ENCODE measurements around the gene B3GAT3. TPM values are rescaled to one million over a fixed set of nuclear protein-coding genes. Genes with fewer than 3 reads are reported as not detected.
A peak's percentile ranks its signal among the peaks of the same experiment; 100 is the strongest.

Gene B3GAT3
- total and polyA plus RNA-seq, 10 of the 15 experiments (the other 5 are each of a cell fraction or from before 2014, with no cell fraction given) = 0.31 to 52.7 (median 29.8) TPM

DNA sequence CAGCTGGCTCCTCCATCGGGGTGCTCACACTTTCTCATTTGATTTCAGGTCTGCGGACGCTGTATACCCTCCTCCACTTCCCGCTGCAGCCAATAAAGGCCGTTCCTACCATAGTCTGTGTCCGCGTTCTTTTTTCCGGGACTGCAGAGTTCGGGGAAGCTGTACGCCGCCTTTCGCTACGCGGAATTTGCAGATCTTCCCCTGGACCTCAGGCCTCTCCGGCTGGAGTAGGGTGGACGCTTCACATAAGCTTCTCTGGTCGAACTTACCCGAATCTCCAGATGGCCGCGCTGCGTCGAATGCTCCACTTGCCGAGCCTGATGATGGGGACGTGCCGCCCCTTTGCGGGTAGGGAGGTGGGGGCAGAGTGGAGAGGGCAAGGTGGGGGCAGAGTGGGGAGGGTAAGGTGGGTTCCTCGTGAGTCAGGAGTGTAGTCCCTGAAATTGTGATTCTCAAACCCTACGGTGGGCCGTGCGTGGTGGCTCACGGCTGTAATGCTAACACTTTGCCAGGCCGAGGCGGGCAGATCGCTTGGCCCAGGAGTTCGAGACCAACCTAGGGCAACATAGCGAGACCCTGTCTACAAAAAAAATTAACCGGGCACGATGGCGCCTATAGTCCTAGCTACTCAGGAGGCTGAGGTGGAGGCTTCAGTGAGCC lies 43.9 kb upstream of the B3GAT3 start (continued):
- TF ChIP-seq, protein P1, sequence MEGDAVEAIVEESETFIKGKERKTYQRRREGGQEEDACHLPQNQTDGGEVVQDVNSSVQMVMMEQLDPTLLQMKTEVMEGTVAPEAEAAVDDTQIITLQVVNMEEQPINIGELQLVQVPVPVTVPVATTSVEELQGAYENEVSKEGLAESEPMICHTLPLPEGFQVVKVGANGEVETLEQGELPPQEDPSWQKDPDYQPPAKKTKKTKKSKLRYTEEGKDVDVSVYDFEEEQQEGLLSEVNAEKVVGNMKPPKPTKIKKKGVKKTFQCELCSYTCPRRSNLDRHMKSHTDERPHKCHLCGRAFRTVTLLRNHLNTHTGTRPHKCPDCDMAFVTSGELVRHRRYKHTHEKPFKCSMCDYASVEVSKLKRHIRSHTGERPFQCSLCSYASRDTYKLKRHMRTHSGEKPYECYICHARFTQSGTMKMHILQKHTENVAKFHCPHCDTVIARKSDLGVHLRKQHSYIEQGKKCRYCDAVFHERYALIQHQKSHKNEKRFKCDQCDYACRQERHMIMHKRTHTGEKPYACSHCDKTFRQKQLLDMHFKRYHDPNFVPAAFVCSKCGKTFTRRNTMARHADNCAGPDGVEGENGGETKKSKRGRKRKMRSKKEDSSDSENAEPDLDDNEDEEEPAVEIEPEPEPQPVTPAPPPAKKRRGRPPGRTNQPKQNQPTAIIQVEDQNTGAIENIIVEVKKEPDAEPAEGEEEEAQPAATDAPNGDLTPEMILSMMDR (IDR thresholded peaks at IDR 0.05 in 2 of 3, conservative IDR thresholded peaks at IDR 0.05 in 1 of 3; ENCODE audit: control insufficient read depth in 2 of 3, extremely low read depth in 1 of 3, insufficient read depth in 1 of 3, low read depth in 3 of 3, low read length in 3 of 3) = no peak
- TF ChIP-seq MYB (IDR thresholded peaks at IDR 0.05; ENCODE audit: borderline replicate concordance, low read depth, low read length) (no peak), BCL11A (IDR thresholded peaks at IDR 0.05; ENCODE audit: low read depth, low read length) (no peak), RUNX3 (IDR thresholded peaks at IDR 0.05; ENCODE audit: low read length) (peak; percentile 44; the same call in 1 of the 2 replicates), CREB1 (IDR thresholded peaks at IDR 0.05; ENCODE audit: low read depth) (peak; percentile 5; the same call in 1 of the 2 replicates), RAD51 (IDR thresholded peaks at IDR 0.05) (no peak), MXI1 (IDR thresholded peaks at IDR 0.05; ENCODE audit: low read depth, low read length) (peak; percentile 57; the same call in 1 of the 2 replicates)
- TF ChIP-seq, protein P2, sequence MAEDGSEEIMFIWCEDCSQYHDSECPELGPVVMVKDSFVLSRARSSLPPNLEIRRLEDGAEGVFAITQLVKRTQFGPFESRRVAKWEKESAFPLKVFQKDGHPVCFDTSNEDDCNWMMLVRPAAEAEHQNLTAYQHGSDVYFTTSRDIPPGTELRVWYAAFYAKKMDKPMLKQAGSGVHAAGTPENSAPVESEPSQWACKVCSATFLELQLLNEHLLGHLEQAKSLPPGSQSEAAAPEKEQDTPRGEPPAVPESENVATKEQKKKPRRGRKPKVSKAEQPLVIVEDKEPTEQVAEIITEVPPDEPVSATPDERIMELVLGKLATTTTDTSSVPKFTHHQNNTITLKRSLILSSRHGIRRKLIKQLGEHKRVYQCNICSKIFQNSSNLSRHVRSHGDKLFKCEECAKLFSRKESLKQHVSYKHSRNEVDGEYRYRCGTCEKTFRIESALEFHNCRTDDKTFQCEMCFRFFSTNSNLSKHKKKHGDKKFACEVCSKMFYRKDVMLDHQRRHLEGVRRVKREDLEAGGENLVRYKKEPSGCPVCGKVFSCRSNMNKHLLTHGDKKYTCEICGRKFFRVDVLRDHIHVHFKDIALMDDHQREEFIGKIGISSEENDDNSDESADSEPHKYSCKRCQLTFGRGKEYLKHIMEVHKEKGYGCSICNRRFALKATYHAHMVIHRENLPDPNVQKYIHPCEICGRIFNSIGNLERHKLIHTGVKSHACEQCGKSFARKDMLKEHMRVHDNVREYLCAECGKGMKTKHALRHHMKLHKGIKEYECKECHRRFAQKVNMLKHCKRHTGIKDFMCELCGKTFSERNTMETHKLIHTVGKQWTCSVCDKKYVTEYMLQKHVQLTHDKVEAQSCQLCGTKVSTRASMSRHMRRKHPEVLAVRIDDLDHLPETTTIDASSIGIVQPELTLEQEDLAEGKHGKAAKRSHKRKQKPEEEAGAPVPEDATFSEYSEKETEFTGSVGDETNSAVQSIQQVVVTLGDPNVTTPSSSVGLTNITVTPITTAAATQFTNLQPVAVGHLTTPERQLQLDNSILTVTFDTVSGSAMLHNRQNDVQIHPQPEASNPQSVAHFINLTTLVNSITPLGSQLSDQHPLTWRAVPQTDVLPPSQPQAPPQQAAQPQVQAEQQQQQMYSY (CRISPR knock-in tag; IDR thresholded peaks at IDR 0.05) = no peak
